Right renal pelvis (tissue), 4 donors: ENCODE results near the gene MICA. TPM values are rescaled to one million over a fixed set of nuclear protein-coding genes. Genes with fewer than 3 reads are reported as not detected.
"Not testable (repeated sequence)": the region's sequence is repeated elsewhere in the genome, so short reads cannot be mapped to it uniquely, and the experiment has no call there.

Experiments
- DNase-seq, 4 donors: peaks; one replicate each; pipeline ENCODE4 v3.0.0-alpha.2; 2013; ENCODE audit warnings: low read depth in 4 of 4, low spot score in 3 of 4, missing footprints in 1 of 4
- polyA plus RNA-seq, 4 donors: library from polyadenylated mRNA; unstranded; fragments of 120-200 nt; gene quantifications; one replicate each; pipeline ENCODE4 v1.2.1, GENCODE V29; 2013; ENCODE audit not compliant: insufficient read length in 4 of 4

Gene MICA
- polyA plus RNA-seq, 4 donors = 3.3 to 12.2 (median 7.9) TPM

DNA sequence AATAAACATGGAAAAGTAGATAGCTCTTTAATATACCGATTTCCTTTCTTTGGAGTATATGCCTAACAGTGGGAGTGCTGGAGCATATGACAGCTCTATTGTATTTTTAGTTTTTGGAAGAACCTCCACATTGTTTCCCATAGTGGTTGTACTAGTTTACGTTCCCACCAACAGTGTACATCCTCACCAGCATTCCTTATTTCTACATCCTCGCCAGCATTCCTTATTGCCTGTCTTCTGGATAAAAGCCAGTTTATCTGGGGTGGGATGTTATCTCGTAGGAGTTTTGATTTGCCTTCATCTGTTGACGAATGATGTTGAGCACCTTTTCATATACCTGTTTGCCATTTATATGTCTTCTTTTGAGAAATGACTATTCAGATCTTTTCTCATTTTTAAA lies 2.6 kb downstream of the MICA start:
- DNase-seq = no peak

DNA sequence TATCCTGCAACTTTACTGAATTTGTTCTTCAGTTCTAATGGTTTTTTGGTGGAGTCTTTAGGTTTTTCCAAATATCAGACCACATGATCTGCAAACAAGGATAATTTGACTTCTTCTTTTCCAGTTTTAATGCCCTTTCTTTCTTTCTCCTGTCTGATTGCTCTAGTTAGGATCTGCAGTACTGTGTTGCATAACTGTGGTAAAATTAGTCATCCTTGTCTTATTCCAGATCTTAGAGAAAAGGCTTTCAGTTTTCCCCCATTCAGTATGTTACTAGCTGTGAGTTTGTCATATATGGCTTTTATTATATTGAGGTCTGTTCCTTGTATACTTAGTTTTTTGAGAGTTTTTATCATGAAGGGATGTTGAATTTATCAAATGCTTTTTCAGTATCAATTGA lies 4.3 kb downstream of the MICA start:
- DNase-seq = no peak

DNA sequence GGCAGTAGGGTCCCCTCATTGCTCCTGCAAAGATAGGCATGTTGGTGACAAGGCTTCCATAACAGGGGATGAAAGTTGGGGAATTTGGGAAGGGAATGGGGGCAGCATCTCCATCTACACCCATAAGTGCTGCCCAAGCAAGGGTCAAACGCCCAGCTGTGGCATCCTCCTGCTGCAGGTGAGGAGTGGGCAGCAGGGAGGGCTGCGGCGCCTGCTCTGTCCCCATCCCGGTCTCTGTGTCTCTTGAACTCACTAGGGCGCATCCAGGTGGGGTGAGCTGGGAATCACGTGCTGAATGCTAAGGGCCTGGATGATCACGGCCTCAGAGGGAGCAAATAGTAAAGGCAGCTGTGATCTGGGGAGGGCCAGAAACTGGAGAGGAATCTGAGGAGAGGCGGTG lies 9.1 kb downstream of the MICA start:
- DNase-seq = no peak

DNA sequence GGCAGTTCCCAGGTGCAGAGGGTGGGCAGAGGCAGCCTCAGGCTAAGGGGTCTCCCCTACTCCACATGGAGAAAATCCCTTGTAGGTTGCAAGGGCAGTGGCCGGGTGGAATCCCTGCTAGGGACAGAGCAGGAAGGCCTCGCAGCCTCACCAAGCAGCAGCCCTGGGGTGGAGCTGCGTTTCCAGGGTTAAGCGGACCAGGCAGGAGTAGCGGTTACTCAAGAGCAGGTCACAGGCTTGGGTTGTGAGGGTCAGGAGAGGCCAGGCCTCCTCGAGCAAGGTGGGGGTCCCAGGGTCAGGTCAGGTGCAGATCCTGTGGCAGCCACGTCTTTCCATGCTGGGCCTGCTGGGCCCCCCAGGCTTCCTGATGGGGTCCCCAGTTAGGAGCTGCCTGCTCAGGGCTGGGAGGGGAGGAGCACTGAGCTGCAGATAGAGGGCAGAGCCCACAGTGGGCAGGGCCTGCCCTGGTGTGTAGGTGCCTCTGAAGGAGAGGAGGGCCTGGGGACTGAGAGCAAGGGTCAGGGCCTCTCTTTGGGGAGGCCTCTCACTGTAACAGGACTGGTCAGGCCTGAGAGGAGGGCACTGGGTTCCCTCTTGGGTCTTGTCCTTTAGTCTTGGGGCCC lies 10.9 kb downstream of the MICA start:
- not testable (repeated sequence) for DNase-seq

DNA sequence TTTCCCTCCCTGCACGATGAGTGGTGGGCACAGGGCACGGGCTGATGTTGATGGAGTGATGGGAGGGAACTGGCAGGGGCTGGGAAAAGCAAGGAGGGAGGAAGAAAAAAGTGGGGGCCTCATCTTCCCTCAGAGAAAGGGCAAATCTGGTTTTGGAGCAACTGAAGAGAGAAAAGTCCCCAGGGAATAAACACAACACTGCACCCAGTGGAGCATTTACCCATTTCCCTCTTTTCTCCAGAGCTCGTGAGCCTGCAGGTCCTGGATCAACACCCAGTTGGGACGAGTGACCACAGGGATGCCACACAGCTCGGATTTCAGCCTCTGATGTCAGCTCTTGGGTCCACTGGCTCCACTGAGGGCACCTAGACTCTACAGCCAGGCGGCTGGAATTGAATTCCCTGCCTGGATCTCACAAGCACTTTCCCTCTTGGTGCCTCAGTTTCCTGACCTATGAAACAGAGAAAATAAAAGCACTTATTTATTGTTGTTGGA lies 11.4 kb downstream of the MICA start:
- no peak for DNase-seq

DNA sequence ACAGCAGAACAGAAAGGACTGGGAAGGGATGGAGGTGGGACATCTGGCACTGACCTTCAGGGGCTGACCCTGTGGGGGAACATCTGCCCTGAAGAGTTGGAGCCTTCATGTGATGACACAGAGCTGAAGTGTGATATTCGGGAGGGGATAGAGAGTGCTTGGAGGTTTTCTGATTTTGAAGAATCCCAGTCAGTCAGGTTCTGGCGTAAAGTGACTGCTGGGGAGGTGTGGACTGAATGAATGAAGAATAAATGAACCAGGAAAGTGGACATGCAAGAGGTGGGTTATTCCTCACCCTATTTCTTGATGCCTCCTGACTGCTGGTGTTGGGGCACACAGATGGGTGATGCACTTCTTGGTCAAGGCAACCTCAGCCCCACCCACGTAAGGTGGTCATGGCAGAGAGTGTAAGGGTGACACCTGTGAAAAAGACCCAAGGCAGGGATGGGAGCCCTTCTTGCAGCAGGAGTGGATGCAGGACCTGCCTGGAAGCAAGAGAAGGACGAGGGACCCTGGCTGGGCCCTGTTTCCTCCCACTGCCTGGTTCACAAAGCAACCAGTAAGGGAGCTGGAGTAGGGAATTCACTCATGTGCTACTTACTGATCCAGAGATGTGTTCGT lies 13.1 kb downstream of the MICA start:
- no peak for DNase-seq

DNA sequence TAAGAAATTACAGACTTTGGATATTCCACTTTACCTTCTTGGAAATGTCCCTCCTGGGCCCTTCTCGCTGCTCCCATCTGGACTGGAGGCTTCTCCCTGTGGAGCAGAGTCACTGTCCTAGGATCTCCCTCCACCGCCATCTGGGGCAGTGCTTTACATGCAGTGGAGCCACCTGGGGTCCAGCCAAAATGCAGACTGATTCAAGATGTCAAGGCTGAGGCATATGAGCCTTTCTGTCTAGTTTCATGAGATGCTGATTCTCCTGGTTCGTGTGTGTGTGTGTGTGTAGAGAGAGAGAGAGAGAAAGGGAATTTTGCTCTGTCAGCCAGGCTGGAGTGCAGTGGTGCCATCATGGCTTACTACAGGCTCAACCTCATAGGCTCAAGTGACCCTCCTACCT lies 14.9 kb downstream of the MICA start:
- no peak for DNase-seq

DNA sequence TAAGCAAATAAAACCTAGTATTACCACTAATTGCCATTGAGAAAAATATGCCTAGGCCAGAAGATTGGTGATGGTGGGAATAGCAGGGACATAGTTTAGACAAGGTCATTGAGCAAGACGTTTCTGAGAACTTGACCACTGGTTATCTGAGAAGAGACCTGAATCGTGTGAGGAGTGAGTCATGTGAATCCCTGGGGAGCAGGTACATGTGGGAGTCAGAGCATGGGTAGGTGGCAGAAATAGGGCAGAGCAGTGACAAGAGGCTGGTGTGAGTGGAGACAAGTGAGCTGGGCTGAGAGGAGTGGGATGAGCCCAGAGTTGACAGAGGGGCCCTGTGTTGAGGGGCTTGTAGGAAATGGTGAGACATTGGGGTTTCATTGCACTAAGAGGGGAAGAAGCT lies 16.4 kb downstream of the MICA start:
- no peak for DNase-seq

DNA sequence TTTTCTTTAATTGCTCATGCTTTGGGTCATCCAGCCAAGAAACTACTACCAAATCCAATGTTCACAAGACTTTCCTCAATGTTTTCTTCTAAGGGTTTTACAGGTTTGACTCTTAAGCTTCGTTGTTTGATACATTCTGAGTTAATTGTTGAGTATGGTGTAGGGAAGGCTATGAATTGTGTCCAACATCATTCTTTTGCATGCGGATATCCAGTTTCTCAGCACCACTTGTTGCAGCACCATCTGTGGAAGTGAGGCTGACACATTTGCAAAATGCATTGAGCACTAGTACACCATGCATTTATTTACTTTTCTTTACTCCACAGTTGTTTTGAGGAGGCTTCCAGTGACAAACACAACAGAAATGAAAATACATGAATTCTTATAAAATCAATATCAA lies 17.2 kb downstream of the MICA start:
- no peak for DNase-seq

DNA sequence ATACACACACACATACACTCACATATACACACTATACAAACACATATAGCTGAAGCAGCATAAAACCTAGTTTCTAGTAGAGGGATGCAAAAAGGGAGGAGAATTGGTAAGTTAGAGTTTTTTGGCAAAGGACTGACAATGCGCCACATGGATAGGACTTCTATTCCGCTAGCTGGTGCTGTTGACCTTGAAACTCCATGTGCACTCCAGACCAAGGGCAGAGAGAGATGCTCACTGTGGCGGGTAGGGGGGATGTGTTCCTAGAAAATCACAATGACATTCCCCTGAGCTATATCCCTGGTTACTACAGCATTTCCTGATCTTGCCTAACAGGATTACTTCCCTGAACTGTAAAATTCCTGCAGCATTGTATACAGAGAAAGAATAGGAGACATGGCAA lies 19.2 kb downstream of the MICA start:
- DNase-seq = no peak

DNA sequence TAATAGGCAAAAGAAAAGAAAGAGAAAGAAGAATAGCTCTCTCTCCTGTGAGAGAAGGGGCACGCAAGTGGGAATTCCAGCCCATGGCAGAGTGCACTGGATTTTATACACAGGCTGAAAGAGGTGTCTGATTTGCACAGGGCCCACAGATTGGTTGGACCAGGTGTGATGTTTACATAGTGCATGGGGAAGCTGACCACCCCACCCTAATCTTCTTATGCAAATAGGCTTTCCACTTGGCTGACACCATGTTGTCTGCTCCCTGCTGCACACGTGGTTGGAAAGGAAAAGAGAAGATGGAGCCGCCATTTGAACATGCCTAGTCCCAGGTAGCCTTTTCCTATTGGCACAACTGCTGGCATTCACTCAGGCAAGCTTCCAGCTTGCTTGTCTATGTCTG lies 20.2 kb downstream of the MICA start:
- no peak for DNase-seq

DNA sequence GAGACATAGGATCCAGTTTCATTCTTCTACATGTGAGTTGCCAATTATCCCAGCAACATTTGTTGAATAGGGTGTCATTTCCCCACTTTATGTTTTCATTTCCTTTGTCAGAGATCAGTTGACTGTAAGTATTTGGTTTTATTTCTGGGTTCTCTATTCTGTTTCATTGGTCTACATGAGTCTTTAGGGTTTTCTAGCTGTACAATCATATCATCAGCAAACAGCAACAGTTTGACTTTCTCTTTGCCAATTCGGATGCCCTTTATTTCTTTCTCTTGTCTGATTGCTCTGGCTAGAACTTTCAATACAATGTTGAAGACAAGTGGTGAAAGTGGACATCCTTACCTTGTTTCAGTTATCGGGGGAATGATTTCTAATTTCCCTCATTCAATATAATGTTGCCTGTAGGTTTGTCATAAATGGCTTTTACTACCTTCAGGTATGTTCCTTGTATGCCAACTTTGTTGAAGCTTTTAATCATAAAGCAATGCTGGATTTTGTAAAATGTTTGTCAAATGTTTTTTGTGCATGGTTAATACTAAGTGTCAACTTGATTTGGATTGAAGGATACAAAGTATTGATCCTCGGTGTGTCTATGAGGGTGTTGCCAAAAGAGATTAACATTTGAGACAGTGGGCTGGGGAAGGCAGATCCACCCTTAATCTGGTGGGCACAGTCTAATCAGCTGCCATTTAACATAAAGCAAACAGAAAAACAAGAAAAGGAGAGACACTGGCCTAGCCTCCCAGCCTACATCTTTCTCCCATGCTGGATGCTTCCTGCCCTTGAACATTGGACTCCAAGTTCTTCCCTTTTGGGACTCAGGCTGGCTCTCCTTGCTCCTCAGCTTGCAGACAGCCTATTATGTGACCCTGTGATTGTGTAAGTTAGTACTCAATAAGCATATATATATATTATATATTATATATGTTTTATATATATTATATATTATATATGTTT lies 23.3 kb downstream of the MICA start:
- DNase-seq = no peak

DNA sequence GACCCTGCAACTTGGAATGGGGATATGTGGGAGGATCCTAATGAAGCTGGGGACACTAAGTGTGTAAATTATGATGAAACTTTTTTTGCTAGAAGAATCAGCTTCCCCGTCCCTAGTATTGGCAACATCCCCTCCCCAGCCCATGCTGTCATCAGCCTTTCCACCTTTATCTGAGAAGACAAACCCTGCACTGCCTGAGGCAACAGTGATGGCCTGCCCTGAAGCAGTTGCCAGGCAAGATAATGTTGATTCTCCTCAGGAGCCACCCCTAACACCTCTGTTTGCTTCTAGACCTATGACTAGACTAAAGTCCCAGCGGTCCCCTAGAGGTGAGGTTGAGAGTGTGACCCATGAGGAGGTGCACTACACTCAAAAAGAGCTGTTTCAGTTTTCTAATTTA lies 27.1 kb downstream of the MICA start:
- DNase-seq = no peak

DNA sequence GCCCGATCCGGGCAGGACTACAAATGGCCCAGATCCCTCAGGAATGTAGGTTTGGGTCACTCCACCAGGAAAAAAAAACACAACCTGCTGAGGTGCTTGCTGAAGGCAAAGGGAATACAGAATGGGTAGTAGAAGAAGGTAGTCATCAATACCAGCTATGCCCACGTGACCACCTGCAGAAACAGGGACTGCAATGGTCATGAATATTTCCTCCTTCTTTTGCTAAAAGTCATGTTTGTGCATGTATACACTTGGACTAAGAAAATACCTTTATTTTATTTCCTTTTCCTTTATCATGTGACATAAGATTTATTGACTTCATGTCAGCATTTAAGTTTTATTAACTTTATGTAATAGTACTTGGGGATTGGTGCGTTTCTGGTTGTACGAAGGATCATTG lies 31.7 kb downstream of the MICA start:
- not testable (repeated sequence) for DNase-seq

DNA sequence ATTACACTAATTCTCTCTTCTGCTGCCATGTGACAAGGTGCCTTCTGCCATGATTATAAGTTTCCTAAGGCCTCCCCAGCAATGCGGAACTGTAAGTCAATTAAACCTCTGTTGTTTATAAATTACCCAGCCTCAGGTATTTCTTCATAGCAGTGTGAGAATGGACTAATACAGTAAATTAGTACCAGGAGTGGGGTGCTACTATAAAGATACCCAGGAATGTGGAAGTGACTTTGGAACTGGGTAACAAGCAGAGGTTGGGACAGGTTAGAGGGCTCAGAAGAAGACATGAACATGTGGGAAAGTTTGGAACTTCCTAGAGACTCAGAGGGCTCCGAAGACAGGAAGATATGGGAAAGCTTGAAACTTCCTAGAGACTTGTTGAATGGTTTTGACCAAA lies 34.8 kb downstream of the MICA start:
- no peak for DNase-seq

DNA sequence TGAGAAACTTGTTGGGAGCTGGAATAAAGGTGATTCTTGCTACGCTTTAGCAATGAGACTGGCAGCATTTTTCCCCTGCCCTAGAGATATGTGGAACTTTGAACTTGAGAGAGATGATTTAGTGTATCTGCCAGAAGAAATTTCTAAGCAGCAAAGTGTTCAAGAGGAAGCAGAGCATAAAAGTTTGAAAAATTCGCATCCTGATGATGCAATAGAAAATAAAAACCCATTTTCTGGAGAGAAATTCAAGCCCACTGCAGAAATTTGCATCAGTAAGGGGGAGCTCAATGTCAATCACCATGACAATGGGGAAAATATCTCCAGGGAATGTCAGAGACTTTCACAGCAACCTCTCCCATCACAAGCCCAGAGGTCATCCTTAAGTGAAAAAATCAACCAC lies 35.3 kb downstream of the MICA start:
- no peak for DNase-seq

DNA sequence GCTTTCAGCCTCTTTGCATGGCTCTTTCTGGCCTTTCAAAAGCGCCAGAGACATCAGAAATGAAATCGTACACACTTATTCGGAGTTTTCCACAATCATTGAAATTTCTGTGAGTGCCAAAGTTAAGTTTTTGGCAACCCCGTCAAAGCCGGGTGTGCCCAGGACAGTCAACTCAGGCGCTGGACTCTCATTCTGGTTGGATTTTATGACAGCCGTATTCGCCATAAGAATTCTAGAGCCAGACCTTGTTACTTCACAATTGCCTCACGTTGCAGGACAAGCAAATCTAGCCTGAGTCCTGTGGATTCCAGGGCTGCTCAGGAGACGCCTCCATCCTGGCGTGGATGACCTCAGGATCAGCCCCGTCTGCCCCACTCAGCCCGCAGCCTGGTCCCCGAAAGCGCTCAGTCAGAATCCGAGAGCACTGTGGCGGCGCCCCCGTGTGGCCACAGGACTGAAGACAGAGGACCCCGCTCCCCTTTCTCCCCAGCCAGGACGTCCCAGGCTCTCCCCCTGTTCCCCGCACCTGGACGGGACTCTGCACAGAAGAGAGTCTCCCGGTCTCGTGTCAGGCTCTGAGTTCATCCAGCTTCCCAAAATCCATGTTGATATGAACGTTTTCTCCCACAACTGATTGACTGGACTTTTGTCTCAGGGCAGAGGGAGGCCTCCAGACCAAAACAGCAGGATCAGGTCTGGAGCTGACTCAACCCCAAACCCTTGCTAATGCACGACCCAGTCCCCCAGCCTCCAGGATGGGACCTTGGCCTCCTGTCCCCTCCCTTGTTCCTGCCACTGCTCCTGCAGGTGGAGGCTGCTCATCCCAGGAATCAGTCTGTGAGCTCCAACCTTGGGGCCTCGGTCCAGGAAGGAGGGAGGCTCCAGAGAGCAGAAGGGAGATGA lies 38.2 kb downstream of the MICA start:
- peak; percentile 5 to 34 (median 12) for DNase-seq

DNA sequence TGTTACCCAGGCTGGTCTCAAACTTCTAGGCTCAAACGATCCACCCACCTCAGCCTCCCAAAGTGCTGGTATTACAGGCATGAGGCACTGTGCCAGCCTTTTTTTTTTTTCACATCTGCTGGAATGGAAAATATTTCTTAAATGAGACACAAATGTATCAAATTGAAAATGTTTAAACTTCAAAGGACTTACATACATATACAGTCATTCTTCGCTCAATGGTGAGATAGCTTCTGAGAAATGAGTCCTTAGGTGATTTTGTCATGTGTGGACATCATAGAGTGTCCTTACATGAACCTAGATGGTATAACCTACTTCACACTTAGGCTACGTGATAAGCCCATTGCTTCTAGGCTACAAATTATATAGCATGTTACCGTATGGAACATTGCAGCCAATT lies 43.1 kb downstream of the MICA start:
- no peak for DNase-seq

DNA sequence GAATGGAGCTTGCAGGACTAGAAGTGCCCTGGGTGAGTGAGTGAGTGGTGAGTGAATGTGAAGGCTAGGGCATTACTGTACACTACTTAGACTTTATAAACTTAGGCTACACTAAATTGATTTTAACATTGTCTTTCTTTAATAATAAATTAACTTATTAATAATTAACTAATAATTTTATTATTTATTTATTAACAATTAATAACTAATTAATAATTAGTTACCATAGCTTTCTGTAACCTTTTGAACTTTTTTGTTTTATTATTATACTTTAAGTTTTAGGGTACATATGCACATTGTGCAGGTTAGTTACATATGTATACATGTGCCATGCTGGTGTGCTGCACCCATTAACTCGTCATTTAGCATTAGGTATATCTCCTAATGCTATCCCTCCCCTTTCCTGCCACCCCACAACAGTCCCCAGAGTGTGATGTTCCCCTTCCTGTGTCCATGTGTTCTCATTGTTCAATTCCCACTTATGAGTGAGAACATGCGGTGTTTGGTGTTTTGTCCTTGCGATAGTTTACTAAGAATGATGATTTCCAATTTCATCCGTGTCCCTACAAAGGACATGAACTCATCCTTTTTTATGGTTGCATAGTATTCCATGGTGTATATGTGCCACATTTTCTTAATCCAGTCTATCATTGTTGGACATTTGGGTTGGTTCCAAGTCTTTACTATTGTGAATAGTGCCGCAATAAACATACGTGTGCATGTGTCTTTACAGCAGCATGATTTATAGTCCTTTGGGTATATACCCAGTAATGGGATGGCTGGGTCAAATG lies 43.8 kb downstream of the MICA start:
- DNase-seq = not testable (repeated sequence)

DNA sequence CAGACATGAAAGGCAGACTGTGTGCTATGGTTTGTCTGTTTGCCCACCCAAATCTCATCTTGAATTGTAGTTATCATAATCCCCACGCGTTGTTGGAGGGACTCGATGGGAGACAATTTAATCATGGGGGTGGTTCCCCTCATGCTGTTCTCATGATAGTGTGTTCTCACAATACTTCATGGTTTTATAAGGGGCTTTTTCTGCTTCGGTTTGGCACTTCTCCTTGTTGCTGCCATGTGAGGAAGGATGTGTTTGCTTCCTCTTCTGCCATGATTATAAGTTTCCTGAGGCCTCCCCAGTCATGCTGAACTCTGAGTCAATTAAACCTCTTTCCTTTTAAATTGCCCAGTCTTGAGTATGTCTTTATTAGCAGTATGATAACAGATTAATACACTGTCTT lies 47.4 kb downstream of the MICA start:
- DNase-seq = no peak
